ENCODE results near the gene ZNF587. TPM values are rescaled to one million over a fixed set of nuclear protein-coding genes. Genes with fewer than 3 reads are reported as not detected.

ZNF587 gene
- total RNA-seq, 1 experiment from 2014 or later: 25.9 TPM

GRCh38 chr19:57825511-57825910 is 24.1 kb upstream of the ZNF587 start:
- intact Hi-C loops (cut with micrococcal nuclease): no loop called here
- DNase-seq (ENCODE audit: low read depth, low spot score) (no peak), ATAC-seq (no peak)
- Histone ChIP-seq H3K27ac (ENCODE audit: low read depth, low read length) (no peak overlapping the region), H3K9ac (ENCODE audit: low read length) (no peak overlapping the region), H2AFZ (ENCODE audit: low read depth, low read length, poor library complexity, severe bottlenecking) (no peak overlapping the region), H3K79me2 (ENCODE audit: insufficient read depth, low read length) (peaks cover 97% of the 10 kb centered on the region), H3K4me3 (replicated peaks in 1 of 2; ENCODE audit: low read depth in 1 of 2, low read length in 2 of 2) (no peak overlapping the region), H3K36me3 (ENCODE audit: control insufficient read depth in 1 of 2, insufficient read depth in 2 of 2, low read length in 2 of 2) (peaks cover 3 to 20% of the 10 kb centered on the region in 2 experiments; a peak in 1 of 4 replicates), H3K9me3 (ENCODE audit: control insufficient read depth in 1 of 2, insufficient read depth in 1 of 2, low read depth in 1 of 2, low read length in 2 of 2) (no peaks in the 10 kb centered on the region), H4K20me1 (ENCODE audit: insufficient read depth) (peaks cover 10% of the 10 kb centered on the region; the same call in 1 of the 2 replicates), H3K9me2 (ENCODE audit: insufficient read depth) (no peaks in the 10 kb centered on the region), H3K4me1 (ENCODE audit: control insufficient read depth in 1 of 2, insufficient read depth in 2 of 2, low read length in 2 of 2) (peaks cover 0 to 12% of the 10 kb centered on the region in 2 experiments; a peak in 2 of 4 replicates), H3K27me3 (ENCODE audit: insufficient read depth, low read length) (no peaks in the 10 kb centered on the region), H3K4me2 (ENCODE audit: low read length) (no peak overlapping the region)
- ChIA-PET CTCF (no interaction called here), RAD21 (ENCODE audit: low non-redundant PET in 1 of 2, low total read pairs in 2 of 2, uncharacterized antibody in 2 of 2, unreplicated experiment in 2 of 2) (no interaction called here), POLR2A (no interaction called here)
- TF ChIP-seq SP1 (IDR thresholded peaks at IDR 0.05; ENCODE audit: low read depth) (no peak), CBX3 (IDR thresholded peaks at IDR 0.05; ENCODE audit: low read depth) (no peak), MAX (IDR thresholded peaks at IDR 0.05) (no peak), CEBPB (IDR thresholded peaks at IDR 0.05; ENCODE audit: low read depth) (no peak), EGR1 (IDR thresholded peaks at IDR 0.05; ENCODE audit: low read depth) (no peak), ZBTB33 (IDR thresholded peaks at IDR 0.05; ENCODE audit: extremely low read depth, insufficient replicate concordance, low read length) (no peak), SIN3A (IDR thresholded peaks at IDR 0.05; ENCODE audit: low read depth) (no peak), ELF1 (IDR thresholded peaks at IDR 0.05; ENCODE audit: borderline replicate concordance, low read depth) (no peak), EZH2phosphoT487 (IDR thresholded peaks at IDR 0.05; ENCODE audit: borderline replicate concordance) (no peak), REST (IDR thresholded peaks at IDR 0.05; ENCODE audit: low read depth) (no peak), POLR2AphosphoS5 (IDR thresholded peaks at IDR 0.05; ENCODE audit: low read depth, low read length) (no peak)
- BruUV-seq (replicated peaks): no TSS peak

Measured in HCT116 (cell line).